ENCODE data around the gene SNX12.

DNA sequence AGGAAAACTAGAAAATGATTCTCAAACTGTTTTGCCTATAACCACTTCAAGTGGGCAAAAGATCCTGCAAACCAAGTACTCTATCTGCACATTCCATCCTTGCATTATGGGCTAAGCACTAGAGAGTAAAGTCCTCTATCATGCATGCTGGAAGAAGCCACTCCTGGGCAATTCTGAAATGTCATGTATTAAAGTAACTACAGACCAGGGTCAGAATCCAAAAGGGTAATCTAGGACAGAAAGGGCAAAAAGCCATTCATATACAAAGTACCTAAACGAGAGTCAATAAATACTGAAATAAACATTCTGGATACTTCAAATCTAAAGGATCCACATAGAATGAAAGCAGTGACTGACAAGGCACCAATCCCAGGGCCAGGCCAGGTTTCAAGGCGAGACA lies 1.0 kb downstream of the SNX12 start:
- TF ChIP-seq CTCF (IDR thresholded peaks at IDR 0.05) = no peak
- no peak for TF ChIP-seq POLR2A (IDR thresholded peaks at IDR 0.05)

Measured in adrenal gland (tissue), 5 donors.